PC-9 (cell line): ENCODE data around the gene PAGR1.

ENCODE experiments used
- EZH2 ChIP-seq: fragments of 200-600 bp; sonication (generic); IDR thresholded peaks from 2 replicates; pipeline ENCODE4 v1.8.0; 2017; ENCODE audit warnings: antibody characterized with exemption, low read depth
- TF ChIP-seq, protein P1 (sequence below): fragments of 200-600 bp; sonication (generic); conservative IDR thresholded peaks from 2 replicates; pipeline ENCODE4 v1.6.1; 2017; ENCODE audit warnings: mixed run types, antibody characterized with exemption, mild to moderate bottlenecking, moderate library complexity

DNA sequence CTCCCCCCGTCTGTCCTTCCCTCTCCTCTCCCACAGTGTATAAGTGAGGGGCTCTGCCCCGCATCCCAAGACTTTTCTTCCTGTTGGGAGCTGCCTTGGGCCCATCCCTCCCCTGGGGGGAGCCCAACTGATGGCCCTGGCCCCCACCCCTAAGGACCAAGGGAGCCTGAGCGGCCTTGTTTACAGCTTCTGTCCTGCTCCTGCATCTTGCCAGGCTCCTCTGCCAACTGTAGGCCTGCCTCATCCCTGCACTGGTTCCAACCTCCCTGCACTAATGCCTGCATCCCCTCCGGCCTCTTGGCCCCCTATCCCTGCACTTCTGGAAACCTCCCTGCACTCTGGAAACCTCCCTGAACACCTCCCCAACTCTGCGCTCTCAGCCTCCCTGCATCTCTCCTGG is 1.4 kb upstream of the PAGR1 start:
- TF ChIP-seq, protein P1, sequence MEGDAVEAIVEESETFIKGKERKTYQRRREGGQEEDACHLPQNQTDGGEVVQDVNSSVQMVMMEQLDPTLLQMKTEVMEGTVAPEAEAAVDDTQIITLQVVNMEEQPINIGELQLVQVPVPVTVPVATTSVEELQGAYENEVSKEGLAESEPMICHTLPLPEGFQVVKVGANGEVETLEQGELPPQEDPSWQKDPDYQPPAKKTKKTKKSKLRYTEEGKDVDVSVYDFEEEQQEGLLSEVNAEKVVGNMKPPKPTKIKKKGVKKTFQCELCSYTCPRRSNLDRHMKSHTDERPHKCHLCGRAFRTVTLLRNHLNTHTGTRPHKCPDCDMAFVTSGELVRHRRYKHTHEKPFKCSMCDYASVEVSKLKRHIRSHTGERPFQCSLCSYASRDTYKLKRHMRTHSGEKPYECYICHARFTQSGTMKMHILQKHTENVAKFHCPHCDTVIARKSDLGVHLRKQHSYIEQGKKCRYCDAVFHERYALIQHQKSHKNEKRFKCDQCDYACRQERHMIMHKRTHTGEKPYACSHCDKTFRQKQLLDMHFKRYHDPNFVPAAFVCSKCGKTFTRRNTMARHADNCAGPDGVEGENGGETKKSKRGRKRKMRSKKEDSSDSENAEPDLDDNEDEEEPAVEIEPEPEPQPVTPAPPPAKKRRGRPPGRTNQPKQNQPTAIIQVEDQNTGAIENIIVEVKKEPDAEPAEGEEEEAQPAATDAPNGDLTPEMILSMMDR = no peak
- no peak for TF ChIP-seq EZH2
